ENCODE results near the gene CTNND1.
"Not testable (repeated sequence)": the region's sequence is repeated elsewhere in the genome, so short reads cannot be mapped to it uniquely, and the experiment has no call there.

The CTNND1 gene

GRCh38 chr11:57792060-57792541 is 30.5 kb downstream of the CTNND1 start:
- FAIRE-seq: no peak

- no peak for FAIRE-seq
These were observed 31.3 kb downstream of the CTNND1 start for GRCh38 chr11:57792870-57793269.

DNA sequence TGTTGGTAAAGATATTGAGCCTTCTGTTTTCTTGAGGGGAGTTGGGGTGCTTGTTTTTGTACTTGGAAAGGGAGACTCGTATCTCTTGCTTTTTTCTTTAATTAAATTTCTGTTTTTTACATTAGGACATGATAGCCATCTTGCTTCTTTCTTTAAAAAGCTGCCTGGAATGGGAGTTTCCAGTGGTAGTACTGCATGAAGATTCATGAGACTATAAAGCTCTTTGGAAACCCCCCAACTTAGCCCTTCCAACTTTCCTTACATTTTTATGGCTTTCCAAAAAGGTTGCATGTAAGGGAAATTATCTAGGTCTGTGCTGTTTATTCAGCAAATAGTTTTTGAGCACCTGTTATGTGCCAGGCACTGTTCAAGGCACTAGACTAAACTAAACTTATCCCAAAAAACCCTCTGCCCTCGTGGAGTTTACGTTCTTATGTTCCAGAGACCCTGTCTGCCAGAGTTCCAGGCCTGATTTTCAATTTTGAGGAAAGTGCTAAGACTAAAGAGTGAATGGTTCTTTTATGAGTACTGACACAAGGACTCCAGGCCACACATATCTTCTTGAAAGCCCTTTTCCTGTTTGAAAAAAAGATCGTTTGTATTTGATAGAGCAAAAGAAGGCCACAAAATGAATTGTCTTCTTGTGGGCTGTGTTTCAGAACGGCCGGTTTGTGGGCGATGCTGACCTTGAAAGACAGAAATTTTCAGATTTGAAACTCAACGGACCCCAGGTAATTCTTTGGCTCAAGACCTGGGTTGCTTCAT is 31.9 kb downstream of the CTNND1 start:
- no peak for FAIRE-seq

GRCh38 chr11:57798905-57799559 is 37.4 kb downstream of the CTNND1 start:
- FAIRE-seq: no peak

GRCh38 chr11:57800444-57801182 is 39.0 kb downstream of the CTNND1 start:
- peak; percentile 69 for FAIRE-seq

- FAIRE-seq: no peak
These were observed 39.5 kb downstream of the CTNND1 start for GRCh38 chr11:57801183-57801485.

GRCh38 chr11:57802411-57802810 is 40.8 kb downstream of the CTNND1 start:
- FAIRE-seq: no peak

- FAIRE-seq: no peak
These were observed 42.9 kb downstream of the CTNND1 start for GRCh38 chr11:57804466-57804865.

DNA sequence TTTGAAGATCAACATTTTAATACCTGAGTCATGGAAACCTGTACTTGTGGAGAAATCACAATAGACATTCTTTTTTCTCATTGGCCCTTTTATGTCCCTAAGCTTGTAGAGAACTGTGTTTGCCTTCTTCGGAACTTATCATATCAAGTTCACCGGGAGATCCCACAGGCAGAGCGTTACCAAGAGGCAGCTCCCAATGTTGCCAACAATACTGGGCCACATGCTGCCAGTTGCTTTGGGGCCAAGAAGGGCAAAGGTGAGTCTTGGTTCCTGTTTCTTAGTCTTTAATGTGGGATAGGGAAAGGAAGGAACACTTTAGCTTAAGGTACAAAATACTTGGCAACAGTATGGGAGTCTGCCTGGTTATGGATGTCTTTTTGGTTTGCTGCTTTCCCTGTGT is 44.2 kb downstream of the CTNND1 start:
- FAIRE-seq: no peak

DNA sequence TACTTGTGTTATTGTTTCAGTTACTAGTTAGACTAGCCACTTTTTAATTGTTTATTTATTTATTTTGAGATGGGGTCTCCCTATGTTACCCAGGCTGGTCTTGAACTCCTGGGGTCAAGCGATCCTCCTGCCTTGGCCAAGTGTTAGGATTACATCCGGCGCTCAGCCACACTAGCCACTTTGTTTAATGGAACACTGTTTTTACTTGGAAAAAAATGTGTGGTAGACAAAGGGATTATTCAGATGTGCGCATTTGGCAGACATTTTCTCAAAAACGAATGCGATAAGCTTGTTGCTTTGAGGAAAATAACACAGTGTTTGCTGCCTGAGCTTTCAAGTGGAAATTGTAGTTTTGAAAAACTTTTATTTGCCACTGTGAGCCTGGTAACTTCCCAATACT is 51.0 kb downstream of the CTNND1 start:
- no peak for FAIRE-seq

- no peak for FAIRE-seq
These were observed 53.9 kb downstream of the CTNND1 start for GRCh38 chr11:57815476-57815875.

DNA sequence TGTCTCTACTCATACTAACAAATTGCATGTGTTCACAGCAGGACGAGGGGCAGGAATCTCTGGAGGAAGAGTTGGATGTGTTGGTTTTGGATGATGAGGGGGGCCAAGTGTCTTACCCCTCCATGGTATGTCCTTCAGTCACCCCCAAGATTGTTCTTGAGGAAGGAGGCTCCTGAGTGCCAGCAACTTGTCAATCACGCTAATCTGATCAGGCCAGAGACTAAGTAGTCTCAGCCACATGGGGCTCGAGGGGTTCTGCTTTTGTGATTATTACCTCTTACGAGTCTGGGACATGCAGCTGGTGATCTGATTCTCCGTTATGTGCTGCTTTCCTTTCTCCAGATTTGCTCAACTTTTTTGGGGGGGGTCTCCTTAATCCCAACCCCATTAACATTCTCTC is 54.3 kb downstream of the CTNND1 start:
- no peak for FAIRE-seq

GRCh38 chr11:57818812-57819211 is 57.2 kb downstream of the CTNND1 start:
- FAIRE-seq: no peak

DNA sequence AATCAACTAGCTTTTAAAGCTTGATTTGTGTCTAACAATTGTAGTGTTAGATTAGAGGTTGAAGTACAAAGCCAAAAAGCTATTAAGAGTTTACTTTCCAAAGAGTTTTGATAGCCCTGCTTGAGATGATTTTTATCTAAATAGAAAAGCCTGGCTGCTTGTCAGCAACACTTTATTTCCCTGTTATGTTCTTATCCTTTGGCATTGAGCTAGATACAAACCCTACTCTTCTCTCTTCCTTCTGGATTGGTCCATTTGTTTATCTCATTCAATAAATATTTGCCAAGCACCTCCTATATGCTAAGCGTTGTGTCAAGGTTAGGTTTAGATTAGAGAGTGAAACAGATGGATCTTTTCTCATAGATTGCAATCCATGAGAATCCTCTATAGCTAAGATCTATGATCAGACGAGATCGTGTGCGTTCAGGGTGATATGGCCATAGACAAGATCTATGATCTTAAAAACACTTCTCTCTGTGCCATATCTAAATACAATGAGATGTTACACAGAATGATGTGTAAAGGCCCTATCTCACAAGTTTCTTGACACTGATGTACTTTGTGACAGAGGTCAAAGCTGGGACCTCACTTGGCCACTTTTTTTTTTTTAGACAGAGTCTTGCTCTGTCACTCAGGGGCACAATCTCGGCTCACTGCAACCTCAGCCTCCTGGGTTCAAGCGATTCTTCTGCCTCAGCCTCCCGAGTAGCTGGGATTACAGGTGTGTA is 57.8 kb downstream of the CTNND1 start:
- FAIRE-seq: no peak

- FAIRE-seq: no peak
These were observed 62.3 kb downstream of the CTNND1 start for GRCh38 chr11:57823859-57824258.

- no peak for FAIRE-seq
These were observed 73.2 kb downstream of the CTNND1 start for GRCh38 chr11:57834852-57835251.

GRCh38 chr11:57838609-57839008 is 77.0 kb downstream of the CTNND1 start:
- not testable (repeated sequence) for FAIRE-seq

DNA sequence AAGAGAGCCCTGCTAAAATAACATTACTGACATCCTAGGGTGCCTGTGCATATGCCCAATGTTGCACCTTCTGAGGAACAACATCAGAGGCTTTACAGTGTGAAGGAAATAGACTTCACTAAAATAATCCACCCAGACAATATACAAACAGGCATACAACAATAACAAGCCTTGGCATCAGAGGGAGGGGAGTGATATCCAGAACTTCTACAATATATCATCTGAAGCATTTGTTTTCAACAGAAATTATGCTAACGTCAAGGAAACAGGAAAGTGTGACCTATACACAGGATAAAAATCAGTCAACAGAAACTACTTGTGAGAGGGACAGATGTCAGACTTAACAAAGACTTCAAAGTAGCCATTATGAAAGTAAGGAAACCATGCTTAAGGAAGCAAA is 81.3 kb downstream of the CTNND1 start:
- no peak for FAIRE-seq

GRCh38 chr11:57867966-57868365 is 106.4 kb downstream of the CTNND1 start:
- FAIRE-seq: no peak

DNA sequence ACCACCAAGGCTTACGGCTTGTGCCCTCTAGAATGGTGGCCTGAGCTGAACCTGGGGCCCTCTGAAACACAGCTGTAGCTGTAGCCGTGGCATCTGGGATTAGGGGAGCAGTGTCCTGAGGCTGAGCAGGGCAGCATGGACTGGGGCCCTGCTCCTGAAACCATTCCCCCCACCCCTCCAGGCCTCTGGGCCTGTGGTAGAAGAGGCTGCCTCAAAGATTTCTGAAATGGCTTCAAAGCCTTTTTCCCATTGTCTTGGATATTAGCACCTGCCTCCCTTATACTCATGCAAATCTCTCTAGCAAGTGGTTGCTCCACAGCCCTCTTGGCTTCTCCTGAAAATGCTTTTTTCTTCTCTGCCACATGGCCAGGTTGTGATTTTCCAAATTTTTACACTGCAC is 106.9 kb downstream of the CTNND1 start:
- no peak for FAIRE-seq
